ENCODE data around the gene CXXC1. TPM values are rescaled to one million over a fixed set of nuclear protein-coding genes. Genes with fewer than 3 reads are reported as not detected.

CXXC1 gene
- total and polyA plus RNA-seq, 4 donors: 39.2 to 77.5 (median 70.4) TPM

DNA sequence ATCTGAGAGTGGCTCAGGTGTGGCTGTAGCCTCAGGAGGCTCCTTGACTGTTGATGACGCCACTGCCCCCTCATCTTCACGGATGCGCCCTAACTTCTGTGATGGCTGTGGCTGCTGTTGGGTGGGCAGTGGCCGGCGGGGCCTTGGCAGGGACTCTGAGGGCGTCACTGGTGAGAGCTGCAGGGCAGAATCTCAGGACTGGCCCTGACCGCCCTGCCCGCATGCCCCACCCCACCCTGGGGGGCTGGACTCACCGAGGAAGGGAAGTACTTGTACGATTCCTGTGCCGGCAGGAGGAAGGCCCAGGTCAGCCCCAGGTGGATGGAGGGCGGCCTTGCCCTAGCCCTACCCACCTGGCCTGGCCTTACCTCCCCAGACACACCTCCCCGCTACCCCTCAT, 2.4 kb downstream of the CXXC1 start:
- Histone ChIP-seq H3K36me3 (ENCODE audit: control insufficient read depth in 4 of 4, insufficient read depth in 4 of 4, low read length in 4 of 4) (peaks cover 7 to 36% (median 16%) of the 10 kb centered on the region in 4 donors), H3K27ac (ENCODE audit: low read depth in 1 of 2, low read length in 1 of 2) (no peak overlapping the region), H3K4me1 (ENCODE audit: control insufficient read depth in 5 of 5, insufficient read depth in 5 of 5, low read length in 5 of 5) (peaks cover 4 to 22% (median 5%) of the 10 kb centered on the region in 5 donors), H3K9ac (ENCODE audit: insufficient read depth in 1 of 2, low read length in 2 of 2) (no peak overlapping the region), H3K4me3 (no peak overlapping the region), H3K27me3 (ENCODE audit: control insufficient read depth in 3 of 3, insufficient read depth in 3 of 3, low read length in 2 of 3) (no peaks in the 10 kb centered on the region), H3K9me3 (ENCODE audit: control insufficient read depth in 4 of 4, insufficient read depth in 3 of 4, low read length in 3 of 4) (no peaks in the 10 kb centered on the region)
- 95 to 97% methylated on average over 13 of the region's 13 CpGs for WGBS, 2 donors
- TF ChIP-seq, protein P1, sequence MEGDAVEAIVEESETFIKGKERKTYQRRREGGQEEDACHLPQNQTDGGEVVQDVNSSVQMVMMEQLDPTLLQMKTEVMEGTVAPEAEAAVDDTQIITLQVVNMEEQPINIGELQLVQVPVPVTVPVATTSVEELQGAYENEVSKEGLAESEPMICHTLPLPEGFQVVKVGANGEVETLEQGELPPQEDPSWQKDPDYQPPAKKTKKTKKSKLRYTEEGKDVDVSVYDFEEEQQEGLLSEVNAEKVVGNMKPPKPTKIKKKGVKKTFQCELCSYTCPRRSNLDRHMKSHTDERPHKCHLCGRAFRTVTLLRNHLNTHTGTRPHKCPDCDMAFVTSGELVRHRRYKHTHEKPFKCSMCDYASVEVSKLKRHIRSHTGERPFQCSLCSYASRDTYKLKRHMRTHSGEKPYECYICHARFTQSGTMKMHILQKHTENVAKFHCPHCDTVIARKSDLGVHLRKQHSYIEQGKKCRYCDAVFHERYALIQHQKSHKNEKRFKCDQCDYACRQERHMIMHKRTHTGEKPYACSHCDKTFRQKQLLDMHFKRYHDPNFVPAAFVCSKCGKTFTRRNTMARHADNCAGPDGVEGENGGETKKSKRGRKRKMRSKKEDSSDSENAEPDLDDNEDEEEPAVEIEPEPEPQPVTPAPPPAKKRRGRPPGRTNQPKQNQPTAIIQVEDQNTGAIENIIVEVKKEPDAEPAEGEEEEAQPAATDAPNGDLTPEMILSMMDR (IDR thresholded peaks at IDR 0.05; ENCODE audit: control extremely low read depth, extremely low read depth): no peak
- ATAC-seq (ENCODE audit: insufficient read depth, low FRiP score) (no peak), DNase-seq (no peak)

DNA sequence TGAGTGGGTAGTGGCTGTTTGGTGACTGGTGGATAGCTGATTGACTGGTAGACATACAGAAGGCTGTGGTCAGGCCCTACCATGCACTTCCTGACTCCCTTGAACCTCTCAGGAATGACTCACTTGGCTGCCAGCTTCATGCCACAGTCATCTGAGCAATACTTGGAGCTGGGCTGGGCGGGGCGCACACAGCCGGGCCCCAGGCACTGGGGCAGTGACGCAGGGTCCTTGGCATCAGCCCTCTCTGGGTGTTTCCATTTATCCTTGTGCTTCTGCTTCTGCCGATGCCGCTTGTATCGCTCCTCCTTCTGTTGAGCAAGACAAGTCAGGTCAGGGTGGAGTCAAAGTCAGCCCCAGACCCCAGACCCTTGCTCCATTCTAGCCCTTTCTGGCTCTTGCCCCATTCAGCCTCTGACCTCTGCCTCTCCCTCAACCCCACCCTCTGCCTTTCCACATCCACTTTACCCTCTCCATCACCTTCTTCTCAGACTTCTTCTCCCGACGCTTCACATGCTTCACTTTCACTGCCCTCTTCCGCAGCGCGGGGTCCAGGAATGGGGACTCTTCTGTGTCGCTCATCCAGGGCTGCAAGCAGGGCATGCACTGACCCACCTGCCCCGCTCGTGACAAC, 3.1 kb downstream of the CXXC1 start:
- H3K36me3 ChIP-seq (ENCODE audit: control insufficient read depth in 4 of 4, insufficient read depth in 4 of 4, low read length in 4 of 4): peaks cover 7 to 38% (median 19%) of the 10 kb centered on the region in 4 donors
- no peak for ATAC-seq (ENCODE audit: insufficient read depth, low FRiP score)
- H3K4me3 ChIP-seq: no peak overlapping the region
- no peaks in the 10 kb centered on the region for H3K9me3 ChIP-seq (ENCODE audit: control insufficient read depth in 4 of 4, insufficient read depth in 3 of 4, low read length in 3 of 4)
- TF ChIP-seq, protein P1 (IDR thresholded peaks at IDR 0.05; ENCODE audit: control extremely low read depth, extremely low read depth): no peak
- no peak for DNase-seq
- peaks cover 5 to 27% (median 8%) of the 10 kb centered on the region in 5 donors for H3K4me1 ChIP-seq (ENCODE audit: control insufficient read depth in 5 of 5, insufficient read depth in 5 of 5, low read length in 5 of 5)
- no peak overlapping the region for H3K9ac ChIP-seq (ENCODE audit: insufficient read depth in 1 of 2, low read length in 2 of 2)
- H3K27ac ChIP-seq (ENCODE audit: low read depth in 1 of 2, low read length in 1 of 2): no peak overlapping the region
- no peaks in the 10 kb centered on the region for H3K27me3 ChIP-seq (ENCODE audit: control insufficient read depth in 3 of 3, insufficient read depth in 3 of 3, low read length in 2 of 3)
- WGBS, 2 donors: 87 to 93% methylated on average over 15 of the region's 15 CpGs

DNA sequence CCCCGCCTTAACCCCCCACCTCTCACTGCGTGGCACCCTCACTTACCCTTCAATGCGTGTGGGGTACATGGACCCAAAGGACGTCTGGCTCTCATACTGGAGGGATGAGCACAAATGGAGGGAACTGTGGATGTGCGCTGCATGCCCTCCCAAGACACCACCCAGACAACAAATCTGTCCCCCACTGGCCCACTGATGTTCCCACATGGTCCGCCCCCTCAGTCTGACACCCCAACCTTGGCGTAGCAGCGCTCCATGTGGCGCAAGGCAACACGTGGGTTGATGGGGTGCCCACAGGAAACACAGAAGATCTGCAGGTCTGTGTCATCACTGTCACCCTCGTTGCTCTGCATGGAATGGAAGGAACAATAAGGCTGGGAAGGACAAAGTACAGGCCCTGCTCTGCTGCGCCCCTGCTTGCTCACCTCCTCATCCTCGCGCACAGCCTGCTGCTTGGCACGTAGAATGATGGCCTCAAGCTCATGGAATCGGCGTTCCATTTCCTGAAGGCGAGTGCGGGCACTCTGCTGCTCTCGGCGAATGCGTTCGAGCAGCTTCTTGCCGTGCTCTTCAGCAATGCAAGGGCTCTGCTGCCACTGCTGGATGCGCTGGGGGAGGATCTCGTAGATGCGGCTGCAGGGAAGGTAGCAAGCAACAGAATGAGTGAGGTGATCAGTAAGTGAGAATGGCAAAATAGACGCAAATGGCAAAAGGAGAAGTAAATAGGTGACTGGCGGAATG, 3.9 kb downstream of the CXXC1 start:
- Histone ChIP-seq H3K4me3 (no peak overlapping the region), H3K36me3 (ENCODE audit: control insufficient read depth in 4 of 4, insufficient read depth in 4 of 4, low read length in 4 of 4) (peaks cover 7 to 38% (median 24%) of the 10 kb centered on the region in 4 donors), H3K4me1 (ENCODE audit: control insufficient read depth in 5 of 5, insufficient read depth in 5 of 5, low read length in 5 of 5) (peaks cover 5 to 27% (median 12%) of the 10 kb centered on the region in 5 donors), H3K27me3 (ENCODE audit: control insufficient read depth in 3 of 3, insufficient read depth in 3 of 3, low read length in 2 of 3) (no peaks in the 10 kb centered on the region), H3K9ac (ENCODE audit: insufficient read depth in 1 of 2, low read length in 2 of 2) (no peak overlapping the region), H3K27ac (ENCODE audit: low read depth in 1 of 2, low read length in 1 of 2) (no peak overlapping the region), H3K9me3 (ENCODE audit: control insufficient read depth in 4 of 4, insufficient read depth in 3 of 4, low read length in 3 of 4) (no peaks in the 10 kb centered on the region)
- TF ChIP-seq, protein P1 (IDR thresholded peaks at IDR 0.05; ENCODE audit: control extremely low read depth, extremely low read depth): no peak
- DNase-seq (no peak), ATAC-seq (ENCODE audit: insufficient read depth, low FRiP score) (no peak)
- 86 to 89% methylated on average over 29 of the region's 29 CpGs for WGBS, 2 donors
